Measurements from ENCODE around the gene MTERF2.

MTERF2 gene

DNA sequence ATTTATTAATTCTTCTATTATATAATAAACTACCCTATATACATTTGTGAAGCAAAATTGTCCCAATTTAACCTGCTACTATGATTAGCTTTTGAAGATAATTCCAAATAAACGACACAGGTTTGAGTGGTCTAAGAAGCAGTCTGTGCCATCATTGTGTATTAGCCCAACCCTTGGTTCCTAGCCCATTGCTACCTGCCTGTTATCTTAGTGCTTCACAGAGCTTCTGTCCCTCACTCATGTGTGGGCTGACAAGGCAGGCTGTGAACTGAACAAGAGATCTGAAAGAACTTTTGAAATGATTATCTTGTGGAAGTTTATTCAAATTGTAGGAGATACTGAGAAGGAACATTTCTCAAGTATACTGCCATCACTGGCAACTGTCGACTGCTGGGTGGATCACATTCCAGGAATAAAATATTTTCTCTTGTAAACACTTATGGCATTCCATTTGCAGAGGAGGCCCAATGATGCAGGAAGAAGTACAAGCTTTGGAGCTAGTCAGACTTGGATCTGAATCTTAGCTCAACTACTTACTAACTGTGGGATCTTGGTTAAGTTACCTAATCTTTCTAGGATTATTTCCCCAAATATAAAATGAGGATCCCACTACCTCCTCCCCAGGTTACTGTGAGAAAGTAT, 7.8 kb upstream of the MTERF2 start:
- ChIA-PET CTCF (interaction anchor here (1.1 to 1.7 kb wide), 3 partner anchors 41 to 110 kb away, joined by 3 read pairs; no protein-coding TSS in a partner anchor), POLR2A (interaction anchor here (0.6 to 1.6 kb wide), 2 partner anchors 9 to 39 kb away, joined by 3 to 4 read pairs; partner anchors contain the start of gene TMEM263)
- TF ChIP-seq, protein P1, sequence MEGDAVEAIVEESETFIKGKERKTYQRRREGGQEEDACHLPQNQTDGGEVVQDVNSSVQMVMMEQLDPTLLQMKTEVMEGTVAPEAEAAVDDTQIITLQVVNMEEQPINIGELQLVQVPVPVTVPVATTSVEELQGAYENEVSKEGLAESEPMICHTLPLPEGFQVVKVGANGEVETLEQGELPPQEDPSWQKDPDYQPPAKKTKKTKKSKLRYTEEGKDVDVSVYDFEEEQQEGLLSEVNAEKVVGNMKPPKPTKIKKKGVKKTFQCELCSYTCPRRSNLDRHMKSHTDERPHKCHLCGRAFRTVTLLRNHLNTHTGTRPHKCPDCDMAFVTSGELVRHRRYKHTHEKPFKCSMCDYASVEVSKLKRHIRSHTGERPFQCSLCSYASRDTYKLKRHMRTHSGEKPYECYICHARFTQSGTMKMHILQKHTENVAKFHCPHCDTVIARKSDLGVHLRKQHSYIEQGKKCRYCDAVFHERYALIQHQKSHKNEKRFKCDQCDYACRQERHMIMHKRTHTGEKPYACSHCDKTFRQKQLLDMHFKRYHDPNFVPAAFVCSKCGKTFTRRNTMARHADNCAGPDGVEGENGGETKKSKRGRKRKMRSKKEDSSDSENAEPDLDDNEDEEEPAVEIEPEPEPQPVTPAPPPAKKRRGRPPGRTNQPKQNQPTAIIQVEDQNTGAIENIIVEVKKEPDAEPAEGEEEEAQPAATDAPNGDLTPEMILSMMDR (IDR thresholded peaks at IDR 0.05; ENCODE audit: insufficient read depth, low read length, missing control alignments): no peak
- DNase-seq (ENCODE audit: low read depth, low spot score): peak; percentile 49
- H3K4me3 ChIP-seq (ENCODE audit: low read depth, low read length): no peak overlapping the region

DNA sequence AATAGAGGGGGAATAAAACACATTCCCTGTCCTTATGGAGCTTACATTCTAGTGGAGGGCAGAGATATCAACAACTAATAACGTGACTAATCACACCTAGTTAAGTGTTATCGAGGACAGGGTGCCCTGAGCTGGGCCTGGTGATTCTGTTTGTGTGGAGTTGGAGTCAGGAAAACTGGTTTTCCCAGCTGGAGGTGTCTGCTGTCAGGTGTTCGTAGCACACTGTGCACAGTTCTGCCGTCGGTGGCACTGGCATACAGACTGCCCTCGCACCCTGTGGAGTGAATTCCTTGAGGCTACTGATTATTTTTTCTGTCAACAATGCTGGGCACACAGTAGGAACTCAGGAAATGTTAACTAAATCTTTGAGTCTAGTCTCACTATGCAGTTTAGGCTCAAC, 900 bp upstream of the MTERF2 start:
- CTCF ChIA-PET: interaction anchor here (0.7 to 1.7 kb wide), 3 partner anchors 10 to 104 kb away, joined by 3 to 6 read pairs (median 5); no protein-coding TSS in a partner anchor
- H3K4me3 ChIP-seq (ENCODE audit: low read depth, low read length): no peak overlapping the region
- TF ChIP-seq, protein P1 (IDR thresholded peaks at IDR 0.05; ENCODE audit: insufficient read depth, low read length, missing control alignments): no peak
- POLR2A ChIA-PET: interaction anchor here (1.2 to 3.6 kb wide), 2 partner anchors 12 to 32 kb away, joined by 3 to 16 read pairs; partner anchors contain the start of gene TMEM263
- DNase-seq (ENCODE audit: low read depth, low spot score): no peak

DNA sequence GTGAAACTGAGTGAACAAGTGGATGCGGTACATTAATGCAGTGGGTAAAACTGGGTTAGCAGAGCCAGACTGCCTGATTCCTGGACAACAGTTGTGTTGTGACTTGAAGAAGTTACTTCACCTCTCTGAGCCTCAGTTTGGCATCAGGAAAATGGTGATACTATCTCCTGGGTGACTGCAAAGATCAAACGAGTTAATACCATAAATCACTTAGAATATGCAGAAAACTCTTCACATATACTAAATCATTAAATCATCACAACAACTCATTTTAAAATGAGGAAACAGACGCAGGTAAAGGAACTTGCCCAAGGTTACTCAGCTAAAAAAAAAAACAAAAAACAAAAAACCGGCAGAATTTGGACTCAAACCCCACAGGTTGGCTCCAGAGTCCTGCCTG, 811 bp downstream of the MTERF2 start:
- ChIA-PET CTCF (interaction anchor here (1.0 to 1.4 kb wide), 4 partner anchors 8 to 106 kb away, joined by 3 to 6 read pairs (median 3); no protein-coding TSS in a partner anchor), POLR2A (interaction anchor here (1.1 to 3.6 kb wide), 5 partner anchors 8 to 43 kb away, joined by 3 to 16 read pairs (median 5); partner anchors contain the start of gene TMEM263)
- DNase-seq (ENCODE audit: low read depth, low spot score): no peak
- TF ChIP-seq, protein P1 (IDR thresholded peaks at IDR 0.05; ENCODE audit: insufficient read depth, low read length, missing control alignments): no peak
- H3K4me3 ChIP-seq (ENCODE audit: low read depth, low read length): peak overlapping the region; percentile 81

DNA sequence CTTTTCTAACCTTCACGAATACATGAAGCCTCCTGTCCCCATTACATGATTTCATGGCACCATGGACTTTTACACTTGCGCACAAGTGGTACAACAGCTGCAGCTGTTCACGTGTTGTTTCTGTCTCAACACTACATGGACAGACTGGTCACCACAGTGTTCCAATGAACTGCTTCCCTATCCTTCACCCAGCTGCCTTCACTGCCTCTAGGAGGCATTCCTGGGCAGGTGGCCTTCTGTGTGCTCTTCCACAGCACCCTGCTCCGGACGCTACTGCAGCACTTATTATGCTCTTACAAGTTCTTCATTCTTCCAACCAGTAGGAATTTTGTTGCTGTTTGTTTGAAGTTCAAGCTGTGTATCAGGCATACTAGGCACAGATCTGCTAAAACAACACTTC, 1.5 kb downstream of the MTERF2 start:
- POLR2A ChIA-PET: interaction anchor here (1.2 to 3.6 kb wide), 2 partner anchors 9 to 29 kb away, joined by 3 to 16 read pairs; partner anchors contain the start of gene TMEM263
- CTCF ChIA-PET: no interaction called here
- DNase-seq (ENCODE audit: low read depth, low spot score): no peak
- H3K4me3 ChIP-seq (ENCODE audit: low read depth, low read length): peak overlapping the region; percentile 81
- TF ChIP-seq, protein P1 (IDR thresholded peaks at IDR 0.05; ENCODE audit: insufficient read depth, low read length, missing control alignments): no peak

DNA sequence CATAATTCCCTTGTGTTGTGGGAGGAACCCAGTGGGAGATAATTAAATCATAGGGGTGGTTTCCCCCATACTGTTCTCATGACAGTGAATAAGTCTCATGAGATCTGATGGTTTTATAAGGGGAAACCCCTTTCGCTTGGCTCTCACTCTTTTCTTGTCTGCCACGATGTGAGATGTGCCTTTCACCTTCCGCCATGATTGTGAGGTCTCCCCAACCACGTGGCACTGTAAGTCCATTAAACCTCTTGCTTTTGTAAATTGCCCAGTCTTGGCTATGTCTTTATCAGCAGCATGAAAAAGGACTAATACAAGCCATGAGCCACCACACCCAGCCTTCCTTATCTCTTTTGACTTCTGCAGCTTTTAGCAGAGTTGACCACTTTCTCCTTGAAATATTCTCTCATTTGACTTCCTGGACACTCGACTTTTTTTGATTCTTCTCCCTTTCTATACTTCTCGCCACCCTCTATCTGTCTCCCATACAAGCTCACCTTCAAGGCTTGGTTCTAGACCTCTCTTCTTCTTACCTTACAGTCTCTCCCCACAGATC, 2.3 kb downstream of the MTERF2 start:
- TF ChIP-seq, protein P1 (IDR thresholded peaks at IDR 0.05; ENCODE audit: insufficient read depth, low read length, missing control alignments): no peak
- ChIA-PET POLR2A (interaction anchor here (1.0 to 1.1 kb wide), 2 partner anchors 15 to 28 kb away, joined by 3 read pairs; no protein-coding TSS in a partner anchor), CTCF (interaction anchor here (1.4 kb wide), 1 partner anchor 19 kb away, joined by 4 read pairs; no protein-coding TSS in a partner anchor)
- no peak for DNase-seq (ENCODE audit: low read depth, low spot score)
- H3K4me3 ChIP-seq (ENCODE audit: low read depth, low read length): no peak overlapping the region

DNA sequence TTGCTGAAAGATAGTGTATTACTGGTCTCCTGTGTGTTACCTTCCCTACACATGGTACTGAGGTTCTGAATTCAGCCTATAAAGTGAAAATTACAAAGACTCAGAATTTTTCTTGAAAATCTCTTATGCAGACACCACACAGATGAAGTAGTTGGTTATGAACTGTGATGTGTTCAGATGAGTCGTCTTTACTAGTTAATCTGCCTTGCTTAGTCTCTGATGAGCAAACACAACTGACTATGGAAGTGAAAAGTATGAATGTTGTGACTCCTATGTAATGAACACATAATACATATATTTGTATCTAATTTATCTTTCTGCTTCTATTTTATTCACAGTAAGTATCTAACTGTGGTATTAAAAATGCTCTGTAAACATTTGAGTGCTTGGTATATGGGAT, 4.7 kb downstream of the MTERF2 start:
- no peak overlapping the region for H3K4me3 ChIP-seq (ENCODE audit: low read depth, low read length)
- DNase-seq (ENCODE audit: low read depth, low spot score): no peak
- ChIA-PET POLR2A (no interaction called here), CTCF (no interaction called here)
- TF ChIP-seq, protein P1 (IDR thresholded peaks at IDR 0.05; ENCODE audit: insufficient read depth, low read length, missing control alignments): no peak

Data from AG04449 (cell line).